Osteoblast (primary cell): ENCODE data around the gene EXOC4. TPM values are rescaled to one million over a fixed set of nuclear protein-coding genes. Genes with fewer than 3 reads are reported as not detected.

Experiments used
- DNase-seq: peaks from one replicate; pipeline ENCODE4 v3.0.0; 2011; ENCODE audit warnings: low spot score, mixed read lengths; ENCODE audit not compliant: insufficient read length; ENCODE audit errors: missing footprints
- H2AFZ ChIP-seq: 2 replicates; pipeline ENCODE4 v1.6.0; 2011; ENCODE audit warnings: mild to moderate bottlenecking, low read length
- H3K27ac ChIP-seq: 2 replicates; pipeline ENCODE4 v1.5.1; 2011; ENCODE audit warnings: mild to moderate bottlenecking, low read depth, low read length, moderate library complexity
- H3K27me3 ChIP-seq: 2 replicates; pipeline ENCODE4 v1.6.0; 2012; ENCODE audit warnings: mild to moderate bottlenecking, control low read depth, inconsistent platforms, low read length, moderate library complexity; ENCODE audit not compliant: insufficient read depth
- H3K36me3 ChIP-seq: 2 replicates; pipeline ENCODE4 v1.5.1; 2011; ENCODE audit warnings: mild to moderate bottlenecking, low read length, control low read depth, moderate library complexity; ENCODE audit not compliant: insufficient read depth
- H3K4me1 ChIP-seq: 2 replicates; pipeline ENCODE4 v1.5.1; 2011; ENCODE audit warnings: mild to moderate bottlenecking, low read length, control low read depth, moderate library complexity; ENCODE audit not compliant: insufficient read depth
- H3K4me2 ChIP-seq: 2 replicates; pipeline ENCODE4 v1.6.0; 2011; ENCODE audit warnings: mild to moderate bottlenecking, low read length; ENCODE audit not compliant: insufficient read depth
- H3K4me3 ChIP-seq: fragments of 200-600 bp; sonication (generic); 3 replicates; pipeline ENCODE4 v1.5.1; 2012; ENCODE audit warnings: mild to moderate bottlenecking, low read length, inconsistent platforms; ENCODE audit not compliant: insufficient read depth
- H3K79me2 ChIP-seq: 2 replicates; pipeline ENCODE4 v1.6.0; 2012; ENCODE audit warnings: mild to moderate bottlenecking, low read length, control low read depth, inconsistent platforms; ENCODE audit not compliant: insufficient read depth
- H3K9me3 ChIP-seq: 2 replicates; pipeline ENCODE4 v1.5.1; 2011; ENCODE audit warnings: low read depth, low read length, control low read depth
- H4K20me1 ChIP-seq: 2 replicates; pipeline ENCODE4 v1.6.0; 2012; ENCODE audit warnings: mild to moderate bottlenecking, low read length, control low read depth; ENCODE audit not compliant: insufficient read depth
- total RNA-seq: library from RNA; depleted of rRNA; stranded (reverse); fragments of >200 nt; gene quantifications from 2 replicates; pipeline ENCODE4 v1.2.3, GENCODE V29; 2012
- TF ChIP-seq, protein P1 (sequence below): IDR thresholded peaks from 2 replicates; pipeline ENCODE4 v1.5.1; 2011; ENCODE audit warnings: mild to moderate bottlenecking, low read depth, low read length, moderate library complexity; ENCODE audit errors: extremely low read depth

Gene EXOC4
- total RNA-seq, 1 donor: 134 TPM

DNA sequence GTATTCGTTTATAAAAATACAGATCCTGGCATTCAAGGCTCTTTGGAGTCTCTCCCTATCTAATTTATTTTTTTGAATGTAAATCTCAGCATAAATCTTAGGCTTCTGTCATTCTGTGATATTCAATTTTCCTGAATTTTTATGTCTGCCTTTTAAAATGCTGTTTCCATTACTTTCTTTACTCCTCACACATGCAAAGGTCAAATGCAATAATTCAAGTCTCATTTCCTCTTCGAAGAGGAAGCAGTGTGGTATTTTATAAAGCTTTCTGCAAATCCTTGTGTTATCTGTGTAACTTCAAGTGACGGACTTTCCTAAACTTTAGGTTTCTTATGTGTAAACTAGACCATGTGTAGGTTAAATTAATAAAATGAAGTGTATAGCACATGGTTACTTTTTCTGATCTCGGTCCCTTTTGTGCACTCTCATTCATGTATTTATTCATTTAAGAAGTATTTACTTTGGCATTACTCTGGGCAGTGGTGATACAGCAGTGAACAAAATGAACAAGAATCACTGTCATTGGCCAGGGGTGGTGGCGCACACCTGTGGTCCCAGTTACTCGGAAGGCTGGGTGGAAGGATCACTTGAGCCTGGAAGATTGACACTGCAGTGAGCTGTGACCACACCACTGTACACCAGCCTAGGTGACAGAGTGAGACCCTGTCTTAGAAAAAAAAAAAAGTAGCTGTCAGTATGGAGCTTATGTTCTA, 332.2 kb downstream of the EXOC4 start:
- H3K4me3 ChIP-seq: no peak overlapping the region
- no peaks in the 10 kb centered on the region for H3K36me3 ChIP-seq
- no peak for DNase-seq
- TF ChIP-seq, protein P1, sequence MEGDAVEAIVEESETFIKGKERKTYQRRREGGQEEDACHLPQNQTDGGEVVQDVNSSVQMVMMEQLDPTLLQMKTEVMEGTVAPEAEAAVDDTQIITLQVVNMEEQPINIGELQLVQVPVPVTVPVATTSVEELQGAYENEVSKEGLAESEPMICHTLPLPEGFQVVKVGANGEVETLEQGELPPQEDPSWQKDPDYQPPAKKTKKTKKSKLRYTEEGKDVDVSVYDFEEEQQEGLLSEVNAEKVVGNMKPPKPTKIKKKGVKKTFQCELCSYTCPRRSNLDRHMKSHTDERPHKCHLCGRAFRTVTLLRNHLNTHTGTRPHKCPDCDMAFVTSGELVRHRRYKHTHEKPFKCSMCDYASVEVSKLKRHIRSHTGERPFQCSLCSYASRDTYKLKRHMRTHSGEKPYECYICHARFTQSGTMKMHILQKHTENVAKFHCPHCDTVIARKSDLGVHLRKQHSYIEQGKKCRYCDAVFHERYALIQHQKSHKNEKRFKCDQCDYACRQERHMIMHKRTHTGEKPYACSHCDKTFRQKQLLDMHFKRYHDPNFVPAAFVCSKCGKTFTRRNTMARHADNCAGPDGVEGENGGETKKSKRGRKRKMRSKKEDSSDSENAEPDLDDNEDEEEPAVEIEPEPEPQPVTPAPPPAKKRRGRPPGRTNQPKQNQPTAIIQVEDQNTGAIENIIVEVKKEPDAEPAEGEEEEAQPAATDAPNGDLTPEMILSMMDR: no peak
- H3K9me3 ChIP-seq: no peaks in the 10 kb centered on the region
- no peak overlapping the region for H2AFZ ChIP-seq
- no peak overlapping the region for H3K27ac ChIP-seq
- H3K4me2 ChIP-seq: no peak overlapping the region
- no peaks in the 10 kb centered on the region for H3K79me2 ChIP-seq
- H4K20me1 ChIP-seq: no peaks in the 10 kb centered on the region
- no peaks in the 10 kb centered on the region for H3K27me3 ChIP-seq
- H3K4me1 ChIP-seq: peaks cover 18% of the 10 kb centered on the region

DNA sequence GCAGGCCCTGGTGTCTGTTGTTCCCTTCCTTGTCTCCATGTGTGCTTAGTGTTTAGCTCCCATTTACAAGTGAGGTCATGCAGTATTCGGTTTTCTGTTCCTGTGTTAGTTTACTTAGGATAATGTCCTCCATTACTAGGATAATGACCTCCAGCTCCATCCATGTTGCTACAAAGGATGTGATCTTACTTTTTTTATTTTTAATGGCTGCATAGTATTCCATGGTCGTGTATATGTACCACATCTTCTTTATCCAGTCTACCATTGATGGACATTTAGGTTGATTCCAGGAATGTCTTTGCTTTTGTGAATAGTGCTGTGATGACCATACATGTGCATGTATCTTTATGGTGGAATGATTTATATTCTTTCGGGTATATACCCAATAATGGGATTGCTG, 333.4 kb downstream of the EXOC4 start:
- H2AFZ ChIP-seq: no peak overlapping the region
- no peaks in the 10 kb centered on the region for H4K20me1 ChIP-seq
- H3K4me1 ChIP-seq: peaks cover 18% of the 10 kb centered on the region
- no peak overlapping the region for H3K27ac ChIP-seq
- no peaks in the 10 kb centered on the region for H3K79me2 ChIP-seq
- no peak overlapping the region for H3K4me3 ChIP-seq
- H3K36me3 ChIP-seq: no peaks in the 10 kb centered on the region
- DNase-seq: no peak
- no peak overlapping the region for H3K4me2 ChIP-seq
- TF ChIP-seq, protein P1: no peak
- no peaks in the 10 kb centered on the region for H3K27me3 ChIP-seq
- no peaks in the 10 kb centered on the region for H3K9me3 ChIP-seq

DNA sequence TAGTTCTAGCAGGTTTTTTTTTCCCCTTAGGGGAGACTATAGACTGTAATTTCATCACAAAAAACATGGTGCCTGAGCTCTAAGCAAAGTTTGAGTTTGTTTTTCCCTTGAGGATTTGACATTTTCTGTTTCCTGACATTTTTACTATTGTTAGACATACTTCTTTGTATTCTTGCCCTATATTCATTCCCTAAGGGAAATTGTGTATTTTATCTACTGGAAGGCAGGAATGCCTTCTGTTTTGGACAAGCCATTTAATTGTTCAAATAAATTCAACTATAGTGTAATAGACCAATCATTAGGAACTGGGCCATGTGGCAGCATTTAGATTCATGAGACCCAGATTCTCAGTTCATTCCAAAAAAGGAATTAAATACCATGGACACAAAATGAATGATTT, 335.0 kb downstream of the EXOC4 start:
- no peak overlapping the region for H3K4me3 ChIP-seq
- no peak for DNase-seq
- peaks cover 11% of the 10 kb centered on the region for H3K4me1 ChIP-seq
- no peak overlapping the region for H3K27ac ChIP-seq
- H3K27me3 ChIP-seq: no peaks in the 10 kb centered on the region
- H3K4me2 ChIP-seq: no peak overlapping the region
- H3K79me2 ChIP-seq: no peaks in the 10 kb centered on the region
- H4K20me1 ChIP-seq: no peaks in the 10 kb centered on the region
- H2AFZ ChIP-seq: no peak overlapping the region
- H3K9me3 ChIP-seq: no peaks in the 10 kb centered on the region
- H3K36me3 ChIP-seq: no peaks in the 10 kb centered on the region
- TF ChIP-seq, protein P1: no peak

DNA sequence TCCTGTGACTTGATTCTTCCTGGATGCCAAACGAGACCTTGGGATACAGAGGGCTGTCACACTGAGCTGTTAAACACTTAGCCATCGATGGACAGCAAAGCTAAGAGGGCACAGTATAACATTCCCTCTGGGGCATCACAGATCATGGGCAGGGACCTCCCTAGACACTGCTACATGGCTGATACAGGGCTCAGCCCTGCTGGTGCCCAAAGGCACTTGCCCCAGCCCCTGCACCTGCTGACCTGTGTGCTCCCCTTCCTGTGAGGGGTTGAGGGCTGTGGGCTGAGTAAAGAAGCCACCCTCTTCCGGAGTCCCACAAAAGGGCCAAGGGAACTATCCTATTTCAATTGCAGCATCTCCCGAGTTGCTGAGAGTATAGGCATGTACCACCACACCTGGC, 337.9 kb downstream of the EXOC4 start:
- no peak overlapping the region for H3K4me3 ChIP-seq
- H4K20me1 ChIP-seq: no peaks in the 10 kb centered on the region
- no peak overlapping the region for H3K4me2 ChIP-seq
- DNase-seq: no peak
- no peak overlapping the region for H3K27ac ChIP-seq
- H3K27me3 ChIP-seq: no peaks in the 10 kb centered on the region
- no peaks in the 10 kb centered on the region for H3K9me3 ChIP-seq
- no peaks in the 10 kb centered on the region for H3K4me1 ChIP-seq
- no peaks in the 10 kb centered on the region for H3K36me3 ChIP-seq
- H2AFZ ChIP-seq: no peak overlapping the region
- TF ChIP-seq, protein P1: no peak
- H3K79me2 ChIP-seq: no peaks in the 10 kb centered on the region
